Measurements from ENCODE around the gene CGB8.
A peak's percentile ranks its signal among the peaks of the same experiment; 100 is the strongest.

The CGB8 gene

GRCh38 chr19:49006905-49007304, 42.0 kb downstream of the CGB8 start:
- no peak for DNase-seq (ENCODE audit: low spot score)

DNA sequence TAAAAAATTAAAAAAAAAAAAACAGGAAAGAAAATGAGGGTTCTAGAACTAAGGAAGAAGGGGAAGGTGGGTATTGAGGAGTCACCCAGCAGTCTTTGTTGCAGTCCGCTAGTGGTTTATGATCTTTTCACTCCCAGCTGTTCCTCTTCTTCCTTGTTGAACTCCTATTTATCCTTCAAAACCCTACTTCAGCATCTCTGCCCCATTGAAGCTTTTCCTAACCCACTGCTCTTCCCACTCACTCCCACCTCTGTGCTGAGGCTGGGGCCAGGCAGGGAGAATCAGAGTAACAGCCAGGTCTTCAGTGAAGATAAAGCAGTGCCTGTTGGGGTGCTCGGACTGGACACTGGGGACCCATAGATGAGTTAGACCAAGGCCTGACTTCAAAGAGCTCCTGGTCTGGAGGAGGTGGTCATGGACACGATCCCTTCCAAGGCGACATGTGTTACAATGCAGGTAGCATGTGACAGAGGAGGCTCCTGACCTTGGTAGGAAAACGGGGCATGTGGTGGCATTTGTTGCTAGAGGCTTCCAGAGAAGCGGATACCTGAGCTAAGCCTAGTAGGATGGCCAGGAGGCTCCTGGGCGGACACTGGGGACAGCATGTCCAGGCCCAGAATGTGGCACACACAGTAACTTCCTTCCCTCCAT, 43.8 kb downstream of the CGB8 start:
- DNase-seq (ENCODE audit: low spot score), result no peak

GRCh38 chr19:49004133-49004532, 44.8 kb downstream of the CGB8 start:
- DNase-seq (ENCODE audit: low spot score), result no peak

DNA sequence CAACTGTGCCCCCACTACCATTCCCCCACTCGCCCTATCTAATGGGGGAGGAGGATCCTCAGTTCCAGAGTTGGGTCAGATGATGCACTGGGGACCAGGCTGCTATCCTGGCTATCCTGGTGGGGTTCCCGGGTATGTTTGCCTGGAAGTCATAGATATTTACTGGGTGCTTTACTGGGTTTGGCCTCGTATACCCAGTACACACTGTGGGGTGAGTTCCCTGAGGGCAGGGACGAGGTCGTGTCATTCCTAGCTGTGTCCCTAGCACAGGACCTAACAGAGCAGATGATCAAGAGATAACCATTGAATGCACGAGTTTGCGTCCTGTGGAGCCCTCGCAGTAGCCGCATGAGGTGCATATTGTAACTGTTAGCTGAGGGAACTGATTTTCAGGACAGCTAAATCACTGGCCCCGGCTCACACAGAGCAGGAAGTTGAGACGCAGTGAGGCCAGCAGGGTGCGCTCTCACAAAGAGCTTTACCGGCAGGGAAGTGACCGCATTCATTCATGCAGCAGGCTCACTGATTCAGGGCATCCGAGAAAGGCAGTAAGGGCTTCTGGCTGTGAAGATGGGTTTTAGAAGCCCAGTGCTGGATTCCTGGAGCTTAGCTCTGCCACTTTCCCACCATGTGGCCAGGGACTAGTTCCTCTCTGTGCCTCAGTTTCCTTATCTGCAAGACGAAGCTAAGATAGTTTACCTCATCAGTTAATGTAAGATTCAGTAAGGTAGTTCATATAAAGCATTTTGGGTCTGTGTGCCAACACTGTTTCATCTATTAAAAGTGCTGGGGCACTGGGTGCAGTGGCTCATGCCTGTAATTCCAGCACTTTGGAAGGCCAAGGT, 49.2 kb downstream of the CGB8 start:
- peak; percentile 74 for DNase-seq (ENCODE audit: low spot score)

DNA sequence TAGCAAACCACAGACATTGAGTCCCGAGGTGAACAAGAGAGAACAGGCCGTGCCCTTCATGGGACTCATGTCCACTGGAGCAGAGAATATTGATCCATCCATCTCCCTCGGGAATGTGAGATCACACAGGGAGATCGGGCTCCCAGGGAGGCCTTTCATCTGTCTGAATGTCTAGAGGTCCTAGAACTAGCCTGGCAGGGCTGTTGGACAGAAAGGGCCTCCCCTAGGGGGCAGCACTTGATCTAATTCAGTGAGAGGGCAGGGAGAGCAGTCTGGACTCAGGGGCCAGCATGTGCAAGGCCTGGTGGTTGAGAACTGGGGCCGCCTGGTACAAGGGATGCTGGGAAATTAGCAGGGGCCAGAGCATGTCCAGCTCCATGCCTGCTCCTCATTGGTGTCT, 50.9 kb downstream of the CGB8 start:
- DNase-seq (ENCODE audit: low spot score), result peak; percentile 56

Data from AG20443 (cell line).